BJ (cell line): ENCODE results near the gene GSC2. TPM values are rescaled to one million over a fixed set of nuclear protein-coding genes. Genes with fewer than 3 reads are reported as not detected.

ENCODE experiments used
- CTCF ChIA-PET: fragments of 350-600 bp; formaldehyde crosslinking; extraction: SDS; loops from one replicate; lab custom pipeline; 2021; ENCODE audit warnings: antibody characterized with exemption, inconsistent platforms; lab: Yijun Ruan, JAX
- POLR2A ChIA-PET: fragments of 300-600 bp; sonication (Branson Sonifier 250); formaldehyde crosslinking; extraction: SDS; loops from one replicate; lab custom pipeline; 2021; ENCODE audit warnings: antibody characterized with exemption; lab: Charles Lee
- DNase-seq: peaks from one replicate; pipeline ENCODE4 v3.0.0-alpha.2; 2011; ENCODE audit warnings: low read depth
- H3K27me3 ChIP-seq: 2 replicates; pipeline ENCODE4 v1.6.0; 2011; ENCODE audit warnings: low read length; ENCODE audit not compliant: control insufficient read depth, insufficient read depth
- H3K36me3 ChIP-seq: 2 replicates; pipeline ENCODE4 v1.5.1; 2011; ENCODE audit warnings: low read length; ENCODE audit not compliant: control insufficient read depth, insufficient read depth
- H3K4me3 ChIP-seq: 2 replicates; pipeline ENCODE4 v1.5.1; 2011; ENCODE audit warnings: low read depth, mild to moderate bottlenecking, control low read depth, low read length
- polyA plus RNA-seq: library from polyadenylated mRNA; depleted of rRNA; stranded (reverse); fragments of >200 nt; gene quantifications from 2 replicates; pipeline ENCODE4 v1.2.3, GENCODE V29; 2011
- TF ChIP-seq, protein P1 (sequence below): IDR thresholded peaks from 2 replicates; pipeline ENCODE4 v1.5.1; 2011; ENCODE audit warnings: low read depth, mild to moderate bottlenecking, control low read depth, inconsistent platforms, low read length, moderate library complexity; ENCODE audit not compliant: insufficient read depth

The GSC2 gene
- polyA plus RNA-seq, 1 experiment: not detected

DNA sequence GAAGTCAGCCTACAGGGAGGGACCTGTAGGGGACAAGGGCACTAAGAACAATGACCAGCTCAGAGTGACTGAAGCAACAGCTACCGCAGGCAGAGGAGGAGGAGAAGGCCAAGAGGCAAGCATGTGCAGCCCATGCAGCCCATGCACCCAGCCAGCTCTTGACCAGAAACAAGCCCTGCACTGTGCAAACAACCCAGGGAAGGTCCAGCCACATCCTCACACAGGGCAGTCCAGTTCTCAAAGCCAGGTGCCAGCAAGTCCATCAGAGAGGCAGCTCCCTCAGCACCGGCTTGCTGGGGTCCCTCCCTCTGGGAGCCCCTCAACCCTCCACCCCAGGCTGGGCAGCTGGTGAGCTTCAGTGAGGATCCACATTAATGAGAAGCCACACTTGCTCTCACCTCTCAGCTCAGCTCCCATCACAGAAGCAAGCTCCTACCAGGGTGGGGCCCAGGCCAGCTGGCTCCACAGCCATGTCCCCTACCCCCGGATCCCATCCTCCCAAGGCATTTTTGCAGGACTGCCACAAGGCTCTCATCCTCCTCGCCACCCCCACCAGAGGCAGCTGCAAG, 35.0 kb downstream of the GSC2 start:
- H3K4me3 ChIP-seq: no peak overlapping the region
- ChIA-PET CTCF (interaction anchor here (1.0 to 1.5 kb wide), 3 partner anchors 13 to 29 kb away, joined by 3 to 4 read pairs (median 3); no protein-coding TSS in a partner anchor), POLR2A (no interaction called here)
- H3K36me3 ChIP-seq: peaks cover 1% of the 10 kb centered on the region
- no peak for DNase-seq
- no peaks in the 10 kb centered on the region for H3K27me3 ChIP-seq
- TF ChIP-seq, protein P1, sequence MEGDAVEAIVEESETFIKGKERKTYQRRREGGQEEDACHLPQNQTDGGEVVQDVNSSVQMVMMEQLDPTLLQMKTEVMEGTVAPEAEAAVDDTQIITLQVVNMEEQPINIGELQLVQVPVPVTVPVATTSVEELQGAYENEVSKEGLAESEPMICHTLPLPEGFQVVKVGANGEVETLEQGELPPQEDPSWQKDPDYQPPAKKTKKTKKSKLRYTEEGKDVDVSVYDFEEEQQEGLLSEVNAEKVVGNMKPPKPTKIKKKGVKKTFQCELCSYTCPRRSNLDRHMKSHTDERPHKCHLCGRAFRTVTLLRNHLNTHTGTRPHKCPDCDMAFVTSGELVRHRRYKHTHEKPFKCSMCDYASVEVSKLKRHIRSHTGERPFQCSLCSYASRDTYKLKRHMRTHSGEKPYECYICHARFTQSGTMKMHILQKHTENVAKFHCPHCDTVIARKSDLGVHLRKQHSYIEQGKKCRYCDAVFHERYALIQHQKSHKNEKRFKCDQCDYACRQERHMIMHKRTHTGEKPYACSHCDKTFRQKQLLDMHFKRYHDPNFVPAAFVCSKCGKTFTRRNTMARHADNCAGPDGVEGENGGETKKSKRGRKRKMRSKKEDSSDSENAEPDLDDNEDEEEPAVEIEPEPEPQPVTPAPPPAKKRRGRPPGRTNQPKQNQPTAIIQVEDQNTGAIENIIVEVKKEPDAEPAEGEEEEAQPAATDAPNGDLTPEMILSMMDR: no peak

DNA sequence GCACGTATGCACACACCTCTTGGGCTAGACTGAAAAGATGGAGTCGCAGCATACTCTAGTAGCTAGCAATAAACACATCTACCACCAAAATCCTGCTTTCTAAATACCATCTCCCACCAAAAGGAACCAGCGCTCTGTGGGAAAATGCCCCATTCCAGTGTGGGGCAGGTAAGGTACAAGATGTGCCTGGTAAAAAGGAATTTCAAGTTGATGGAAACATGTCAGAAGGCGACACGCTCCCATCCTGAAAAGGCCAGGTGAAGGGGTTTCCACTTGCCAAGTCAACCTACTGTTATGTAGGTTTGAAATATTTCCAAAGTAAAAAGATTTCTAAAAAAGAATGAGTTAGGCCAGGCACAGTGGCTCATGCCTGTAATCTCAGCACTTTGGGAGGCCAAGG, 36.7 kb downstream of the GSC2 start:
- ChIA-PET CTCF (no interaction called here), POLR2A (no interaction called here)
- TF ChIP-seq, protein P1: no peak
- no peak for DNase-seq
- Histone ChIP-seq H3K4me3 (no peak overlapping the region), H3K27me3 (no peaks in the 10 kb centered on the region), H3K36me3 (peaks cover 1% of the 10 kb centered on the region; the same call in 1 of the 2 replicates)

DNA sequence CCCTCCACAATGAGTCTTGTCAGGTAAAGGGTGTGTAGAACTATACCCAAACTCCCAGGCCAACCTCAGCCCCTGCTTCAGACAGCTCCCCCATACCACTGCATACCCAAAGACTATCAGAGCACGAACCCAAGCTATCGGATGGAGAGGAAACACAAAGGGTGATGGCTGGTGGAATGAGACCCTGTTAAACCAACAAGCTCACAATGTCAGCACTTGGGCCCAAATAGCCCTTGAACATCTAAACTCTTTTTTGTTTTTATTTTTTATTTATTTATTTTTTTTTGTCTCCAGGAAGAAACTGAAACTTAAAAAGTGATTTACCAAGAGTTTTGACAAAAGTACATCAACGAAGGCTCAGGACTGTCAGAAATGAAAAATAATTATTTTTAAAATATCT, 38.5 kb downstream of the GSC2 start:
- POLR2A ChIA-PET: no interaction called here

DNA sequence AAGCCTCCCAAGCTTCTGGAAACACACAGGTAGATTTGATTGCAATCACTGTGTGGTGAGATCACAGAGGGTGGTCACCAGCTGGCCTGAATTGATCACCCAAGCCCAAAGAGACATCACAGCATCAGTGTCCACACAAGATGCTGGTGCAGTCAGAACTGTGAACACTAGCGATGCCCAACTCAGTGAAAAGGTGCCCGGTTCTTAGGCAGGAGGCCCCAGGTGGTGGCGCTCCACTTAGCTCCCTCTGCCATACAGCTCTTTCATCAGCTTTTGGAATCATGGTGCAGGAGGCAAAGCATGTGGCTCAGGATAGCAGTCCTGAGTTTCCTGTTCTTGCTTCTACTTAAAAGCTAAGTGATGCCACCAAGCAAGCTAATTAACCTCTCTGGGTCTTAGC, 39.0 kb downstream of the GSC2 start:
- ChIA-PET POLR2A (interaction anchor here (0.7 kb wide), 1 partner anchor 954 kb away, joined by 4 read pairs; no protein-coding TSS in a partner anchor), CTCF (interaction anchor here (0.8 to 1.6 kb wide), 2 partner anchors 18 to 34 kb away, joined by 3 to 4 read pairs; partner anchors contain the start of gene ESS2)
- H3K27me3 ChIP-seq: no peaks in the 10 kb centered on the region
- H3K36me3 ChIP-seq: no peaks in the 10 kb centered on the region
- TF ChIP-seq, protein P1: no peak
- no peak for DNase-seq
- no peak overlapping the region for H3K4me3 ChIP-seq

More for the DNA sequence above, 38.5 kb downstream of the GSC2 start:
- Histone ChIP-seq H3K27me3 (no peaks in the 10 kb centered on the region), H3K4me3 (no peak overlapping the region), H3K36me3 (no peaks in the 10 kb centered on the region)
- CTCF ChIA-PET: interaction anchor here (0.6 to 1.6 kb wide), 2 partner anchors 11 to 33 kb away, joined by 3 to 4 read pairs; partner anchors contain the start of genes DGCR2 and ESS2
- TF ChIP-seq, protein P1: no peak
- no peak for DNase-seq

DNA sequence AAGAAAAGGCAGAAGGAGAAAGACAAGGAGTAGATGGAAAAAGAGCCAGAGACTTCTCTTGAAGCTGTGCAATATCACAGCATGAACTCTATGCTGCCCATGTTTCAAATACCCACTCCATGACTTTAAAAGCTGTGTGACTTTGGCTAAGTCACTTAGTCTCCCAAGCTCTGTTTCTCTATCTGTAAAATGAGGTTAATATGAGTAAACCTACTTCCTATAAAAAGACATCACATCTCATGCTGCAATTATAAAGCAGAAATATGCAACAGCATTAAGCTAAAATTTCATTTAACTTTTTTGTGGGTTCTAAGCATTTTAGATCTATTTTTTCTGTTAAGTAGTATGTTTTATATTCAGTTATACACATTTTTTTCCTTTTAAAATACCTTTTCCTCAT, 39.4 kb downstream of the GSC2 start:
- no peaks in the 10 kb centered on the region for H3K27me3 ChIP-seq
- no peaks in the 10 kb centered on the region for H3K36me3 ChIP-seq
- ChIA-PET CTCF (interaction anchor here (0.7 to 1.6 kb wide), 3 partner anchors 8 to 34 kb away, joined by 3 to 4 read pairs (median 3); partner anchors contain the start of gene ESS2), POLR2A (interaction anchor here (0.7 kb wide), 1 partner anchor 954 kb away, joined by 4 read pairs; no protein-coding TSS in a partner anchor)
- TF ChIP-seq, protein P1: no peak
- no peak for DNase-seq
- no peak overlapping the region for H3K4me3 ChIP-seq
